Adrenal gland (tissue), 12 donors: ENCODE data around the gene TAPT1. TPM values are rescaled to one million over a fixed set of nuclear protein-coding genes. Genes with fewer than 3 reads are reported as not detected.

Experiments
- DNase-seq, 7 donors: peaks; one replicate each; pipeline ENCODE4 v3.0.0-alpha.2; 2019 to 2020
- H3K27ac ChIP-seq, 5 donors: fragments of 200-600 bp; sonication (generic) in 4 of 5; 1 replicate in 3 of 5; 2 replicates in 2 of 5; pipeline versions ENCODE4 v1.5.1 to v1.8.0; 2016 to 2020; ENCODE audit warnings: mild to moderate bottlenecking in 1 of 5
- H3K27me3 ChIP-seq: fragments of 200-600 bp; 2 replicates; pipeline ENCODE4 v1.8.0; 2021
- H3K36me3 ChIP-seq, 2 donors: fragments of 200-600 bp; replicated peaks in 1 of 2; 1 replicate in 1 of 2; 2 replicates in 1 of 2; pipeline versions ENCODE4 v1.5.1 to v1.8.0; 2018 to 2022
- H3K4me1 ChIP-seq, 2 donors: fragments of 200-600 bp; replicated peaks in 1 of 2; 1 replicate in 1 of 2; 2 replicates in 1 of 2; pipeline versions ENCODE4 v1.5.1 to v1.8.0; 2018 to 2021
- H3K4me3 ChIP-seq, 4 donors: fragments of 200-600 bp; sonication (generic) in 3 of 4; one replicate each; pipeline ENCODE4 v1.5.1; 2016 to 2018
- H3K9me3 ChIP-seq, 3 donors: fragments of 200-600 bp; sonication (generic) in 1 of 3; replicated peaks in 1 of 3; 1 replicate in 2 of 3; 2 replicates in 1 of 3; pipeline versions ENCODE4 v1.5.1 to v1.8.0; 2016 to 2021
- CTCF ChIP-seq, 6 experiments: fragments of 450-650 bp in 4 of 6; fragments of 200-600 bp in 2 of 6; sonication (generic) in 1 of 6; IDR thresholded peaks; 1 replicate in 5 of 6; 2 replicates in 1 of 6; pipeline versions ENCODE4 v1.5.1 to v1.8.0; 2016 to 2021; ENCODE audit warnings: antibody characterized with exemption in 6 of 6, mild to moderate bottlenecking in 2 of 6, moderate library complexity in 1 of 6
- POLR2A ChIP-seq, 2 donors: fragments of 450-650 bp; IDR thresholded peaks; one replicate each; pipeline ENCODE4 v1.6.1; 2017; ENCODE audit warnings: antibody characterized with exemption in 2 of 2, mild to moderate bottlenecking in 2 of 2, moderate library complexity in 1 of 2
- WGBS, 4 donors: extraction: QIAGEN DNeasy Blood & Tissue Kit in 2 of 4; methylation state at CpG; one replicate each; pipeline versions ENCODE4 v1.1.5 to v1.1.7; 2013 to 2017; 5-methylcytosine and 5-hydroxymethylcytosine counted together
- intact Hi-C, 2 donors: fragments of 100-400 bp; cut with DNase I; formaldehyde crosslinking; loops; one replicate each; pipeline versions ENCODE4 v1.14.1 to v1.15.0; 2022 to 2023
- polyA plus RNA-seq, 3 donors: library from polyadenylated mRNA; stranded (reverse); fragments of 200-250 nt in 2 of 3; fragments of 350-450 nt in 1 of 3; fragmentation: Illumina TruSeq in 1 of 3; extraction: RNeasy Lipid Tissue Mini Kit (QIAGEN cat#74804) in 1 of 3; gene quantifications; one replicate each; pipeline ENCODE4 v1.2.3, GENCODE V29; 2013 to 2014
- total RNA-seq, 9 donors: library from RNA; depleted of rRNA in 4 of 9; stranded (reverse); fragments of >200 nt in 4 of 9; fragments of 120-200 nt in 1 of 9; fragmentation: NEBNext Ultra II Directional in 1 of 9; extraction: Animal tissue kit (Norgen Biotek cat#: 25700) in 1 of 9; gene quantifications; one replicate each; pipeline versions ENCODE4 v1.1.0 to v1.2.4, GENCODE V29; 2013 to 2023
- donor health status: healthy with polysubstance abuse.
- donor health status: Bipolar disorder and iron deficiency.
- donor health status: DM: yes; HTN: yes; CAD: no.
- donor health status: DM: no; HTN: no; CAD: no.
- donor health status: DM: no; HTN: no; CAD: no.
- donor health status: DM: yes; HTN: yes; CAD: no.

TAPT1 gene
- total and polyA plus RNA-seq, 12 donors, result 33.2 to 119 (median 51.0) TPM

- no peak for DNase-seq
- TF ChIP-seq CTCF (IDR thresholded peaks at IDR 0.05) (no peak), POLR2A (IDR thresholded peaks at IDR 0.05) (no peak)
These were observed 67.0 kb downstream of the TAPT1 start for GRCh38 chr4:16159286-16159685.

GRCh38 chr4:16158504-16158852, 67.8 kb downstream of the TAPT1 start:
- Histone ChIP-seq H3K4me3 (no peak overlapping the region), H3K27ac (no peak overlapping the region), H3K27me3 (no peaks in the 10 kb centered on the region), H3K4me1 (peaks cover 0 to 6% of the 10 kb centered on the region in 2 donors), H3K36me3 (peaks cover 0 to 16% of the 10 kb centered on the region in 2 donors), H3K9me3 (no peaks in the 10 kb centered on the region)
- WGBS, 4 donors, result 82 to 100% (median 88%) methylated on average over 3 of the region's 3 CpGs
- intact Hi-C loops, result no loop called here
- TF ChIP-seq POLR2A (IDR thresholded peaks at IDR 0.05), result no peak
- no peak for TF ChIP-seq CTCF (IDR thresholded peaks at IDR 0.05)
- no peak for DNase-seq

More at GRCh38 chr4:16159286-16159685, 67.0 kb downstream of the TAPT1 start:
- Histone ChIP-seq H3K4me1 (peaks cover 0 to 6% of the 10 kb centered on the region in 2 donors), H3K27me3 (no peaks in the 10 kb centered on the region), H3K9me3 (no peaks in the 10 kb centered on the region), H3K36me3 (peaks cover 0 to 24% of the 10 kb centered on the region in 2 donors), H3K27ac (no peak overlapping the region), H3K4me3 (no peak overlapping the region)
- intact Hi-C loops, result no loop called here
- 92 to 96% (median 94%) methylated on average over 3 of the region's 3 CpGs for WGBS, 4 donors

GRCh38 chr4:16157609-16158503, 68.4 kb downstream of the TAPT1 start:
- TF ChIP-seq POLR2A (IDR thresholded peaks at IDR 0.05) (no peak), CTCF (IDR thresholded peaks at IDR 0.05) (no peak)

GRCh38 chr4:16155528-16156169, 70.6 kb downstream of the TAPT1 start:
- 52 to 62% (median 57%) methylated on average over 9 of the region's 9 CpGs for WGBS, 4 donors
- intact Hi-C loops, result no loop called here
- no peaks in the 10 kb centered on the region for H3K9me3 ChIP-seq
- no peaks in the 10 kb centered on the region for H3K27me3 ChIP-seq
- peaks cover 0 to 6% of the 10 kb centered on the region in 2 donors for H3K4me1 ChIP-seq
- no peak overlapping the region for H3K27ac ChIP-seq
- TF ChIP-seq POLR2A (IDR thresholded peaks at IDR 0.05) (no peak), CTCF (IDR thresholded peaks at IDR 0.05) (no peak)
- no peak for DNase-seq
- no peak overlapping the region for H3K4me3 ChIP-seq
- no peaks in the 10 kb centered on the region for H3K36me3 ChIP-seq

More at GRCh38 chr4:16157609-16158503, 68.4 kb downstream of the TAPT1 start:
- DNase-seq, result no peak
- H3K27ac ChIP-seq, result no peak overlapping the region
- H3K4me3 ChIP-seq, result no peak overlapping the region
- H3K27me3 ChIP-seq, result no peaks in the 10 kb centered on the region
- 70 to 77% (median 74%) methylated on average over 14 of the region's 14 CpGs for WGBS, 4 donors
- peaks cover 0 to 10% of the 10 kb centered on the region in 2 donors for H3K36me3 ChIP-seq
- intact Hi-C loops, result no loop called here
- peaks cover 0 to 6% of the 10 kb centered on the region in 2 donors for H3K4me1 ChIP-seq
- no peaks in the 10 kb centered on the region for H3K9me3 ChIP-seq
